HG03060 (cell line): ENCODE results near the gene PLS3.

ENCODE experiments used
- ATAC-seq: cut with Tn5 transposase; IDR thresholded peaks from one replicate; pipeline ENCODE4 v1.9.1; 2021; ENCODE audit warnings: low read depth, moderate number of reproducible peaks; ENCODE audit not compliant: unreplicated experiment

PLS3 gene

DNA sequence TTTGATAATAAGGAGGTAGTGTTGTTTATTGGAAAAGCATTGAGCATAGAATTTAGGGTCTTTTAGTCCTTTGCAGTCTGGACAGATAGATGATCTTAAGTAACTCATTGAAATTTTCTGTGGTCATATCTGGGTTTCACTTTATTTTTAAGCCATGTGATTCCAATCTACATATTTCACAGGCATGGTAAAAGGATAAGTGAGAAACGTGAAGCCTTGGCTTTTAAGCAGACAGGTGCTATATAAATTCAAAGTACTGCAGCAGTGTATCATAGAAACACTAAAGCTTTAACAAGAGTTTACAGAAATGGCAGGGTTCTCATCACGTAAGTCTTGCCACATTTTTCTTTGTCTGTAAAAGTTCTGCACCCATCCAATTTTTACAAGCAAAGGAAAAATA is 4.9 kb downstream of the PLS3 start:
- no peak for ATAC-seq

DNA sequence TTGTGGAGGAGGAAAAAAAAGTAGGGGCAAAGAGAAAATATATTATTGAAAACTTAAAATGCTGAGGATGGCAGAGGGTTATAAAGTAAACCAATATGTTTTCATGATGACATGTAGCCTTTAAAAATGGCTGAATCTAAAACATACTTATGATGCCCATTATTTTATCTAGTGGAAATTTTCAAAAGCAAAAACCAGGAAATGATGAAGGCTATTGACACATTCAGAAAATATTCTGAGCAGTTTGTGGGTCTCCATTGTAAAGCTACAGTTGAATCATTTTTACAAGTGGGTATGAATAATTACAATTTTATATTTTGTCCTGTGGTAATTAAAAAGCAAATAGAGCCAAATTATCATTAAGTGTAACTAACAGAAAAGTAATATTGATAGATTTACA is 10.7 kb downstream of the PLS3 start:
- ATAC-seq, result no peak

DNA sequence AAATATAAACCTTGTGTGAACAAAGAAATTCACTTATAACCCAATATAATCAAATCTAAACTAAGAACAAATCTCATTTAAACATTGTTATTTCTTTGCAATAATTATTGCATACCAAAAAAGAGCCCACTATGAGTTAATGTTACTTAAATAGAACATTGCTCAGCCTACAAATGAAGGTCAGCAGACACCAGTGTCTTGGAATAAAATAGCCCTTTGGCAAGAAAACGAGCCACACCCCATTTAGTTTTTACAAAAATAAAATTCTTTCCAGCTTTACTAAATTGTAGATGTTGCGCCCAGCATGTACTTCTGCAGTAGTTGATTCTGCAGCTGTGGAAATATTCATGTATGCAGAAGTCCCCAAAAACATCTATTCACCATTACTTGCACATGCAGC is 12.2 kb downstream of the PLS3 start:
- no peak for ATAC-seq

DNA sequence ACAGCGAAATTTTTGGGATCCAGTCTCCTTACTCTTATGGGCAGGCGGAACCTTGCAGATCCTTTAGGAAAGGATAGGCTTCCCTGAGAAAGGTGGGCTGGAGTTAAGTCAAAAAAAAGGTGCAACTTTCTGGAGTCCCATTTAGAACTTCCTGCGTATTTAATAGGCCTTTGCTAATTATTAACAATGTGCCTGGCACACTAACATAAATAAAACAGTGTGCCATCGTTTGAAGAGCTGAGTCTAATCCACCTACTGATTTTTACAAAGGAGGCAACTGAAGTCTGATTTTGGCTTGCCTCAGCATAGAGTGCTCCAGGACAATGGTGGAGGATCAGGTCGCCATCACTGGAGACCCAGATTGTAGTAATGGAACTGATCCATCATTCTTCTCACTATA is 15.7 kb downstream of the PLS3 start:
- no peak for ATAC-seq

- no peak for ATAC-seq
Measured at GRCh38 chrX:115579327-115579726, 18.4 kb downstream of the PLS3 start.

- ATAC-seq, result no peak
Measured at GRCh38 chrX:115579786-115580294, 18.9 kb downstream of the PLS3 start.

DNA sequence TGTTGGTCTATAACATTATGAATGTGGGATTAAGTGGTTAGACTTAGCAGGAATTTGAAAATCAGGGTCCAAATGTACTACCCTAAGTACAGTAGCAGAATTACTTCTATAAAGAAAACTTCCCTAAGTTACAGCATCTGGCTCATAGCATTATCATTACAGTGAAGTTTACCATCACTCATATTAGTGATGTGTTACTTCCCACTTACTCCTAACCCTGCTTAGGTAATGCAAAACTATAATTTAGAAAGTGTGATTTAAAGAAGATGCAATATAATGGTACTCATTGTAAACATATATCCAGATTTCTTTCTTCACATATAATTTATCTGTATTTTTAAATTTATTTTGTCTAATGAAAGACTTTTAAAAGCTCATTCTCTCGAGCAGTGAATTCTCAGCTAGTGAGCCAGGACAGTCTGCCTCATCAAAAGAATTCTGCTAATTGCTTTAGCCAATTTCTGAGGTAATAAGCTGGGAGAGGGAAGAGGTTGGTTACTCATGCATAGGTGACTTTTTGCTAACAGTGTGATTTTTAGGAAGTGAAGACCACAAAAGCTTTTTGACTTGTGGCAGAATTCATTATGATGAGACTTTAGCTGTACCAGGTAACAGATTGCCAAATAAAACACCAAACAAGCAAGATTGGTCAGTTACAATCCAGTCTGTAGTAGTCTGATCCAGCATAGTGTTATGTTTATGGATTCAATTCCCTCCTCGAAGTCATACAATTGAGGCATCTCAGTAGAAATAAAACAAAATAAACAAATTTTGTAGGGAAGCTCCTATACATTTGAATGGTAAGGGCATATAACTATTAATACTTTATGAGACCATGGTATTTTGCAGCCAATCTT is 21.0 kb downstream of the PLS3 start:
- ATAC-seq, result no peak

GRCh38 chrX:115582616-115583495 is 21.9 kb downstream of the PLS3 start:
- ATAC-seq, result no peak

DNA sequence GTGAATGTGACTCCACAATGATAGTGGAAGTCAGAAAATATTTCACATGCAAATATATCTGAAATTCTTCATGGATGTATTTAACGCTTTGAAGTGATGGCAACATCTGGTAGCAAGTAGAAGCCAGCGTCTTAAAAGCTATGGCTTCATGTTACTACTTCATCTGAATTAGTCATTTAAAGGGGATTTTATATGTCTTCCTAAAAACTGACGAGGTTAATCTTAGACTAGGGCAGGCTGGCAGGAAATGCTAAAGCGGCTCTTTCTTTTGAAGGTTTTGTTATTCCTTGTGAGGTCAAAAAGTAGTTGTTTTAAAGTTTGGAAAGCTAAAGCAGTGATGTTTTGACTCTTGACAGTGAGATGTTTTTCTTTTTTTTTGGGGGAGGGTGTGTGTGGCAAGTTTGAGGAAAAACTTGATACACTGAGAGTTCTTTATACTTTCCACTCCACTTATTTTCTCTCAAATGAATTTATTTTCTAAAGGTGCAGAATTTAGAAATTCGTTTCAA is 22.6 kb downstream of the PLS3 start:
- no peak for ATAC-seq

- no peak for ATAC-seq
Measured at GRCh38 chrX:115584696-115585095, 23.7 kb downstream of the PLS3 start.

- no peak for ATAC-seq
Measured at GRCh38 chrX:115588179-115588578, 27.2 kb downstream of the PLS3 start.

DNA sequence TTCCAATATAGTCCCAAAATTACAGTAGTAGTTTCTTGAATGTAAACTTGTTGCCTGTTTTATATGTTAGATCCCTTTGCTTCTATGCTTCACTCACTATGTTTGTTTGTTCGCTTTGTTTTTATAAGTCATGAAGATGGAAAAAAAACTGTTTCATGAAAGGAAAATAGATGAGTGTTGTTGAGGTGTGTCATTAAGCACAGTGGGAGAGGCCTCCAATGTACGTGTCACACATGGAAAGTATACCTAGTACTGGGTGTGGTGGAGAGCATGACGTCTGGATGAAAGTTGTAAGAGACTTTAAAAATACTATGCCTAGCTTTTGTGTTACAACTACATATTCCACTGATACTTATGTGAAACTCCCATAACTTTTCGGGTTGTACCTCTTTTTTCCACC is 28.4 kb downstream of the PLS3 start:
- no peak for ATAC-seq

DNA sequence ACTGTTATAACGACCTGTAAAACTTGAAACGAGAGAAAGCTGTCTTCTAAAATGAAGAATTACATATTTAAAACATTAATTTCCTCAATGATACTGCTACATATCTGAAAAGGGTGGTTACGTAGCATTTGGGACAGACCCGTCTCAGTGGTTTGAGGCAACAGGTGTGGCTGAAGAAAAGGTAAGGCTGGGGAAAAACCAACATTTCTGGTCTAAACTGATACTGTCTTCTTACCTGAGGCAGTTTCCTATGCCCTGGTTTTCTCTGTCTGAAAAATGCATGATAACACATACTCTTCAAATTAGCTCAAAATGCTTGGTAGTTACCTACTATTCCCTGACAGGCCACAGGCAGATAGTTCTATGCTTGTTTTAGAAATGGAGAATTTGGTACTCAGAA is 30.4 kb downstream of the PLS3 start:
- ATAC-seq, result no peak

GRCh38 chrX:115591856-115592842 is 31.2 kb downstream of the PLS3 start:
- no peak for ATAC-seq

DNA sequence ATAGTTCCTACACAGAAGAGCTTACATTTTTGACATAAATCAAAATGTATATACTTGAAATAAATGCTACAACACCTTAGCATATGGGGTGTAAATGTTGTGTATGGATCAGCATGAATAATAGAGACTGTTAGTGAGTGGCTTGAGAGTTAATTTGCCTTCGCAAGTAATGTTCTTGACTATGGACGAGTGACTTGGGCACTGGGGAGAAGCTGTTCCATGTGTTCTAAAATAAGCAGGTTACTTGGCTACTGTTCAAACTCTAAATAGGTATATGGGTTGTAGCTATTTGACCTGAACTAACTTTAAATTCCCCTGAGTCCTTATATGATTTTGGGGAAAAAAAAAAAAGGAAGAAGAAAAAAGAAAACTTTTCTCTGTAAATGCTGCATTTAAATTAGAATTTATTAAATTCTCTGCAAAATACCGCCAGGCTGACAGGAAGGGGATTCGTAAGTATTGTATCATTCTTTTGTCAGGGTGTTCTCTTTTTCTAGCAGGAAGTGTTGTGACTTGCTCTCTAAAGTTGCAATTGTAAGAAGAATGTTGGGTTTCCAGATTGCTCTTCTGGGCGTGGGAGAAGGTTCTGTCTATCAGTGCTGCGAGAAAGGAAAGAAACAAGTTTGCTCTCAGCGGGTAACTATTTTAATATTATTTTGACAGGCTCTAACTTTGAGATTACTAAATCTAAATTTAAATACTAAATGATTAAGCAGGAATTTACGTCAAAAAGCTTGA is 32.2 kb downstream of the PLS3 start:
- no peak for ATAC-seq

- ATAC-seq, result no peak
Measured at GRCh38 chrX:115595049-115595448, 34.1 kb downstream of the PLS3 start.

DNA sequence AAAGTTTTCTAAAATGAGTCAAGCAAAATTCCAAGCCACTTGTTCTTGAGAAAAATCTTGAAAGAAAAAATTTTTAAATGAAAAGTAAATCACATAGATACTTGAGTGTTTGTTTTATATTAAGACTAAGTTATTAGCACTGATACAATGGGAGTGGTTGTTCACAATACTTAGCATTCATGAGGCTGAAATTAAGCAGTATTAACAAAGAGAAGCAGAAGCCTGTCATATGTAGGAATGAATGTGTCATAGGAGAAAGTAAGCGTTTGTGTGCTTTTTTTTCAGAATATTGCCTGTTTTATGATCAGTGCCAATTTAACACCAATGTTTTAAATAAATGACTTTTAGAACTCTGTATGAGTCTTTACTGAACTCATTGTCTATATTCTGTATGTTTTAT is 37.6 kb downstream of the PLS3 start:
- ATAC-seq, result no peak

GRCh38 chrX:115602308-115602707 is 41.3 kb downstream of the PLS3 start:
- ATAC-seq, result no peak

DNA sequence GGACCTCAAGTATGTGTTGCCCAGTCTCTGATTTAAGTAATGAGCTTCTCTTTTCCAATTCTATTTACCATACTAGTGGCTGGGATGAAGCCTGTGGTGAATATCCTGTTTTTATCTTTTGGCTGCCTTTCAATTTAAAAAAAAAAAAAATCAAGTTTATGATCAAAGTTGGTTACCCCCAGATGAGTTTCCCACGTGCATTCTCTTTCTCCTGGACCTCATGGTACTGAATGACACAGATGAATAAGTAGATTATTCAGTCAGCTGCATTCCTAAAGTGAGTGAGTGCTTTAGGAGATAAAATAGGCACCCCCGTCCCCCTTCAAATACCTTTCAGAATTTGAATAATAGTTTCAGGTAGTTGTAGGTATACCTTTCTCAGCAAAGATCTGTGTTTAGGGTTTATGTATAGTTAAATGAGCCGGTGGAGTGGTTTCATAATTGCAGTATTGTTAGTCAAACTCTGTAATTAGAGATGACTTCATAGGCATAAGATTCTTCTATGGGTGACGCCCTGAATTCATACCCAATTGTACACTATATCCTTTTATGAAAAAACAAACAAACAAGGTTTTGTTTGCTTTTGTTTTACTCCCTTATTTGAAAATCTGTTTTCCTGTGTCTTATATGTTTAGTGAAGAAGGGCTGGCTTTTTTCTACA is 41.9 kb downstream of the PLS3 start:
- ATAC-seq, result no peak
